NCI-H1694 (cell line): ENCODE measurements around the gene PALD1.

Source experiments
- DNase-seq: peaks from one replicate; lab custom pipeline; 2025; lab: John Stamatoyannopoulos, UW

The PALD1 gene

GRCh38 chr10:70535451-70535850 is 56.9 kb downstream of the PALD1 start:
- DNase-seq = no peak

- no peak for DNase-seq
Measured at GRCh38 chr10:70536196-70536861, 57.8 kb downstream of the PALD1 start.

GRCh38 chr10:70537398-70538194 is 59.0 kb downstream of the PALD1 start:
- no peak for DNase-seq

- no peak for DNase-seq
Measured at GRCh38 chr10:70538195-70538520, 59.6 kb downstream of the PALD1 start.

- no peak for DNase-seq
Measured at GRCh38 chr10:70538731-70539338, 60.3 kb downstream of the PALD1 start.

GRCh38 chr10:70539471-70539870 is 60.9 kb downstream of the PALD1 start:
- no peak for DNase-seq

- no peak for DNase-seq
Measured at GRCh38 chr10:70540089-70540788, 61.7 kb downstream of the PALD1 start.

GRCh38 chr10:70540789-70541360 is 62.3 kb downstream of the PALD1 start:
- no peak for DNase-seq

GRCh38 chr10:70541736-70542564 is 63.4 kb downstream of the PALD1 start:
- DNase-seq = no peak

- no peak for DNase-seq
Measured at GRCh38 chr10:70542565-70542938, 64.0 kb downstream of the PALD1 start.

- DNase-seq = no peak
Measured at GRCh38 chr10:70543911-70544310, 65.3 kb downstream of the PALD1 start.

- no peak for DNase-seq
Measured at GRCh38 chr10:70544431-70545340, 66.1 kb downstream of the PALD1 start.

- no peak for DNase-seq
Measured at GRCh38 chr10:70546584-70546983, 68.0 kb downstream of the PALD1 start.

- no peak for DNase-seq
Measured at GRCh38 chr10:70549351-70549961, 70.9 kb downstream of the PALD1 start.

- DNase-seq = peak; percentile 52
Measured at GRCh38 chr10:70549962-70550458, 71.4 kb downstream of the PALD1 start.

- no peak for DNase-seq
Measured at GRCh38 chr10:70550459-70550858, 71.9 kb downstream of the PALD1 start.

GRCh38 chr10:70551466-70551865 is 72.9 kb downstream of the PALD1 start:
- DNase-seq = no peak

GRCh38 chr10:70551971-70552422 is 73.4 kb downstream of the PALD1 start:
- DNase-seq = no peak

- no peak for DNase-seq
Measured at GRCh38 chr10:70552586-70552985, 74.0 kb downstream of the PALD1 start.

- no peak for DNase-seq
Measured at GRCh38 chr10:70555371-70555770, 76.8 kb downstream of the PALD1 start.
